ENCODE data around the gene IRF6.

Gene IRF6

DNA sequence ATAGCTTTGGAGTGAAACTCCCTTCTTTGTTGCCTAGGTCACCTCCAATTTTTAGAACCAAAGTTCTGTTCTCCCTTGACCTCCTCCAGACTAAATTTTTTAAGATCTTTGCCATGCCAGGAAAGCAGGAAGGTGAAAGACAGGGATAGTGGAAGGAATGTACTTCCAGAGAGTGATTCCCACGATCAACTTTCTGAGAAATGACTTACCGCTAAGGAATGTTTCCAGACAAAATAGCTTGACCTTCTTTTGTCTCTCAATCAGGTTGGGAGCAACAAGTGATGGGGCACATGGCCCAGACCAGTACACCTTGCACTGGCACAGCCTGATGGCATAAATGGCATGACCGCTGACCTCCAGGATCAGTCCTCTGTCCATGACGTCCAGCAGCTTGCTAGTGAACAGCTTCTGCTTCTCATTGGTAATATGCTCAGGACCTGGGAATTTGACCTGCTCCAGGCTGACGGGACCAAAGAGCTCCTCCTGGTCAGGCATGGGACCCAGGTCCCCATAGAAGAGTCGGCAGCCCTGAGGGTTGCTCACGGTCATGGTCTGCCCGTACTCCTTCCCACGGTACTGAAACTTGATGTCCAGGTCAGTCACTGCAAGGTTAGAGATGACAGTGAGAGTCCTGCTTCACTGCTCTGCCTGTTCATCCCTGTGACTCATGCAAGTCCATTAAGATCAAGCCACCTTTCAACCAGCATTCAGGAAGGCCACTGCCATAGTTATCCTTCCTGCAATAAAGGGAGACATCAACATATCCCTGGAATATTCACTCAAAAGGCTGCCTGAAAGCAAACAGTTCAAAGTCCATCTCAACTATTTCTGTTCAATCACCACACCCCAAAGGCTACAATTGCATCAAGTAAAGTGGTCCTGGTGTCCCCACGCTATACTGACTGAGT, 15.4 kb downstream of the IRF6 start:
- no peak for DNase-seq (ENCODE audit: low read depth in 2 of 2)

DNA sequence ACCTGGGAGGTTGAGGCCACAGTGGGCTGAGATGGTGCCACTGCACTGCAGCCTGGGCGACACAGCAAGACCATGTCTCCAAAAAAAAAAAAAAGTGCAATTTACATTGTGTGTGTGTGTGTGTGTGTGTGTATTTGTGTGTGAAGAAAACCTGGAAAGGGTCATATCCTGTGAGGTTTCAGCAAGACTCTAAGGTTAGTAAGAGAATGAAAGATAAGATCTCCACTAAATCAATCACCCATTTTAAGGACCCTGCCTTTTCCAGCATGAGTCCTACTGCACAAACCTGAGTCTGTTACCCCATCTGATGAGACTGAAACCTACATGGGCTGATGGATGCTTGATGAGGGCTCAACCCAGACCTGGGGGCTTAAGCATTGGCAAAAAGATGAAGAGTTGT, 16.7 kb downstream of the IRF6 start:
- no peak for DNase-seq (ENCODE audit: low read depth in 2 of 2)

DNA sequence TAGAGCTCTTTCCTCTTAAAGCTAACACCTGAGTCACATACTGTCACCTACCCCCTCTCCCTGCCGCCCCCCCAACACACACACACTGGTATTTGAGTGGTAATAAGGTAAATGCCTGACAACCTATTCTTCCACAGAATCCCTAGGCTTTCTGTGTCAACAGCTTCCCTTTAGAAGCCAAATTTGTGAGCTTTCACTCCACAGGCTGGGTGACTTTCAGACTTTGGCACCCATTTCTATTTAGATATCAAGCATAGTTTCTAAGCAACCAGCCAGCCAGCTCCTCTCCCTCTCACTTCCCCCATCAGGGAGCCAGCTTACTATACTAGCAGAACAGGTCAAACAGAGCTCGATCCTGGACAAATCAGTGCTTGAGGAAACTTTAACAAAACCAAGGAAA, 18.4 kb downstream of the IRF6 start:
- DNase-seq (ENCODE audit: low read depth in 2 of 2), result no peak

DNA sequence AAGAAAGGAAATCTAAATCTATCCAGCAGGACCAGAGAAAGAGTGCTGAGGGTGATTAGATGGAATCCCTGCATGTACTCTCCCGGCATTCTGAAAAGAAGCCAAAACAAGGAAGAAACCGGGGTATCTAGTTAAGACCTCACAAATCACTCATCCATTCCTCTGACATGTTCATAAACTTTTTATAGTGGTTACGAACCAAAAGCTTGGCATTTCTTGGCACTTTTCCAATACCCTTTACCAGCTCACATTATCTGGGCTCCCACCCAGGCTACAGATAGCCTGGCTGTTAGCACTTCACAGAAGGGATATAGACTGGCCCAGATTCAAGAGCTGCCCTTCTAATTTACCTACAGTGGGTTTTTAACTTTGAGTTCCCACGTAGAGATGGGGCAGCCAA, 19.8 kb downstream of the IRF6 start:
- DNase-seq (ENCODE audit: low read depth in 2 of 2), result no peak

DNA sequence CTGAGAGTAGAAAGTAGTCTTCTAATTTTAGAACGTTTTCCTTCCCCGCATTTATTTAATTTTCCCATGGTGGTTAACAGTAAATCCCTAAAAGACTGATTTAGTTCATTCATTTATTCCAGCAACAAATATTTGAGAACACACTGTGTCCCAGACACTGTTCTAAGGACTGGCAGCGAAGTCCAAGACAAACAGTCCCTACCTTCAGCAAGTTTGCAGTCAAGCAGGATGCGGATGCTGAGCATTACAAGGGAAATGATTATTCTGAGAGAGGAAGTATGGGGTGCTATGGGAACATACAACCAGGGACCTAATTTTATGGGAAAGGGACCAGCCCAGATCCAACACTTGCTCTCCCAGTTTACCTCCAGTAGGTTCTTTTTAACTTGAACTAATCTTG, 20.4 kb downstream of the IRF6 start:
- DNase-seq (ENCODE audit: low read depth in 2 of 2), result no peak

DNA sequence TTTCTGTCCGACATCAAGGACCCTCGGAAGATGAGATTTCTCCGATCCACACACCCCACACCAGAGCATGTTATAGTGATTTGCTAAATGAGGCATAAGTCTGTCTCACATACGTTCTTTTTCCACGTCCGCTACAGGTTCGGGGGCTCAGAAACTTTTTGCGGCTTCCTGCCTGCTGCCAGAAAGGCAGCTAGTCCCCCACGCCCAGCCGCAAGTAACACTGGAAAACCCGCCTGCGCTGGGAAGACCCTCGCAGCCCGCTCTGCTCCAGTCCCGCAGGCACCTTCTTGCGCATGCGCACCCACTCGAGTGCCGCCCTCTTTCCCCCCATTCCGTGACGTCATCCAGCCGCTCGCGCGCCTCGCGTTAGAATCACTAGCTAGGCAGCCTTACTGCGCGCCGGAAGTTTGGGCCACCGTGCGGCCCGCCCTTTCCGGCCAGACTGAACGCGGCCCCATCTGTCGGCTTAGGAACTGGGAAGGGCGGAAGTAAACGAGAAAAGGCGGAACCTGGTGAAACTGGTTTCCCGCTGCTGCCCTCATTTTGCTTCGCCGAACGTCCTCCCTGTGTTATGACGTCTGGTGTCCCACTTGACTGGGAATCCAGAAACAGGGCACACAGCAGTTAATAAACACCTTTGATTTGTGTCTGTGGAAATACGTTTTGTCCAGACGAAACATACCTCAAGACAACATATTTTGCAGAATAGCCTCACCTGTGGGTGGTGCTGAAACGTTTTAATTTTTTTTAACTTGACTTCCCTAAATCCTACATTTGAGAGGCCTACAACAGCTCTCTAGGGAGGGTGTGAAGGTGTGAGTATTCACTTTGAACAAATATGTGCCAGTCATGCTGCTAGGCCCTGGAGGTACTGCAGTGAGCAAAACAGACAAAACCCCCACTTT, 21.4 kb downstream of the IRF6 start, which contains the start of gene C1orf74:
TSS of gene C1orf74 (minus strand) at position 295 of the 905 bp plus-strand sequence. CDS start 925 bp downstream, outside the sequence.
- DNase-seq (ENCODE audit: low read depth in 2 of 2), result peak; percentile 98 to 99

DNA sequence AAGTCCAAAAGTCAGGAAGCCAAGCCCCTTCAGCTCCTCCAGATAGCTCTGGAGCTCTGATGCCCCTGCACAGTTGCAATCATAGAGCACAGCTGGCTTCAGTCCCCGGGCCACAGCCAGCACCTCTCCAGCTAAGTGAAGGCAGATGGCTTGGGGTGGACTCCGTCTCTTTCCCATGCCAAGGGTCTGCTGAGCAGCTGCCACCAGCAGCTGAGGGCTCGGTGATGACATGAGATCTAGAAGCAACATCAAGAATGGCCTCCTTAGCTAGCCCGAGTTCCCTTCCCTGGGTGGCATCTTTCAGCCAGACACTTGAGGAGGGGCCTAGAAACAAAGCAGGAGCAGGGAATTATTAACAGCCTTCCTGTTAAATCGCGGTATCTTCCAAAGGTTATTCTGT, 22.6 kb downstream of the IRF6 start:
- DNase-seq (ENCODE audit: low read depth in 2 of 2), result no peak

DNA sequence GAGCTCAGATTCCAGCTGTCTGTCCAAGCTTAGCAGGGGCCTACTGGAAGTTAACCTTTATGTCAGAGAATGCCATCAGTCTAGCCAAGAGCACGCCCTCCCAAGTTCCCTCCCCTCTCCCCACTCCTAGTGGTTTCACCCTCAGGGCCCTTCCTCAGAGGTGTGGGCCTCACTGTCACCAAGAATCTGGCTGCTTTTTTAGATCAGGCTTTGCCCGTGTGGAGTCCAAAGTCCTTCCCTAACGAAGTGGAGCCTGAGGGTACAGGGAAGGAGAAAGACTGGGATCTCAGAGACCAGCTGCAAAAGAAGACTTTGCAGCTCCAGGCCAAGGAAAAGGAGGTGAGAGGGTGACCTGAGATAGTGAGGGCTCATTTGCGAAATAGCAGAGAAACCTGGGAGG, 25.7 kb downstream of the IRF6 start:
- DNase-seq (ENCODE audit: low read depth in 2 of 2), result no peak

DNA sequence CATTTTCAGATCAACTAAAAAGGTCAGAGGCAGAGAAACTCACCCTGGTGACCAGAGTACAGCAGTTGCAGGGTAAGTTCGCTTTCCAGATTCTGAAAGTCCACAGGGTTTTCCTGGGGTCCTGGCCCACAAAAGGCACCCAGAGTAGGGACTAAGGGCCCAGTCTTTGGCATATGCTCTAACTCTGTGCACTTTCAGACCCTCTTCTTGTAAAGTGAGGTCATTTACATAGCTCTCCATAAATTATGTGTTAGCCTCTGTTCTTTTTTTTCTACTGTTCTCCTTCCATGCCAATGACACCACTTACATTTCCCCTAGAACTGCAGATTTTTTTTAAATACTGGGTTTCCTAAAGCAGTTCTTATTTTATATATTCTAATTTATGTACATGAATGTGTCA, 27.8 kb downstream of the IRF6 start:
- no peak for DNase-seq (ENCODE audit: low read depth in 2 of 2)

DNA sequence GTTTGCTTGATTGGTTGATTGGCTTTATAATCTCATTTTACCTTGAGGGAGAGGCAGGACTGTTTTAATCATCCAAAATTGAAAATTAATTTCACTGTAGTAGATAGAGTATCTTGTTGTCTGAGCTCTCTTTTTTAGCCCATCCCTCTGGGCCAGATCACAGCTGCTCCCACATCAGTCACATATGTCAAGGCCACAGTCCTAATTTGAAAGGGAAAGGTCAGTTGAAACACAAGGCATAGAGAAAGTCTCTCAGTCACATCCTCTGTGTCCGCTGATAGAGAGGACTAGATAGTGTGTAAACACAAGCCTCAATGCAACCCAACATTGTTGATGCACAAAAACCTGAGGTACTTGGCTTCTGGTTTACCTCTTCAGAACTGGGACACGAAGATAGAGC, 28.4 kb downstream of the IRF6 start:
- DNase-seq (ENCODE audit: low read depth in 2 of 2), result no peak

DNA sequence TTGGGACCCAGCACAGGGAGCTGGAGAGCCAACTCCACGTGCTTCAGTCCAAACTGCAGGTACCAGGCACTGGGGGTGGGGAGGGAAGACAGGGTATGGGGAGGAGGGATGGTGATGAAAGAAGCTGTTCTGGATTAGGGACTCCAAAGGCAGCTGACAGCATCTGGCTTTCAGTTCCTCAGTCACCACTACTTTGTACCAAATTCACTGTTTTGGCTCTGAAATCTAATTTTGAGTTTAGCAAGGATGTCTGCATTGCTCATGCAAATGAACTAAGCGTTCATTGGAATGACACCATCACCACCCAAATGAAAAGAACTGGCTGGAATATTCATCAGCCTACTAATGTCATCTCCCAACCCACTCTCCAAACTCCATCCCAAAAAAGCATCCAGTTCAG, 30.3 kb downstream of the IRF6 start:
- no peak for DNase-seq (ENCODE audit: low read depth in 2 of 2)

DNA sequence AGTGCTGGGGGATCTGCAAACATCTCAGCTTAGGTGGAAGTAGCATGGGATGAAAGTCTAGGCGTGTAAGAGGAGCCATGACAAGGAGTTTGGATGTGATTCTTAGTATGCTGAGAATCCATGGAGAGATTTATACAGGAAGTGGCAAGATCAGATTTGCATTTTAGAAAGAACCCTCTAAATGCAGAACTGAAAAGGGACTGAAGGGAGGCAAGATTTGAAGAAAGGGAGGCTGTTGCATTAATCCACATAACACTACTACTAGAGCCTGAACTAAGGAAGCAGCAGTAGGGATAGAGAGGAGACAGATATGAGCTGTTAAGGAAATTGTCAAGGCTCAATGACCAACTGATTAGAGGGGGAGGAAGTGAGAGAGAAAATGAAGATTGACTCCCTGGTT, 31.4 kb downstream of the IRF6 start:
- DNase-seq (ENCODE audit: low read depth in 2 of 2), result no peak

DNA sequence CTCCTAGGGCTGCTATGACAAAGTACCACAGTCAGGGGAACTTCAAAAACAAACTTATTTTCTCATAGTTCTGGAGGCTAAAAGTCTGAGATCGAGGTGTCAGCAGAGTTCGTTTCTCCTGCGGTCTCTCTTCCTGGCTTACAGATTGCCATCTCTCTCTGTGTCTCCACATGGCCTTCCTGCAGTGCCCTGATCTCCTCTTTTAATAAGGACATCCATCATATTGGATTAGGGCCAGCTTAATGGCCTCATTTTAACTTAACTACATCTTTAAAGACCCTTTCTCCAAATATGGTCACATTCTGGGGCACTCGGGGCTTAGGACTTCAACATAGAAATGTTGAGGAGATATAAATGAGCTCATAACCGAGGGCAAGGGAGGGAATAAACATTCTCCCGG, 33.8 kb downstream of the IRF6 start:
- DNase-seq (ENCODE audit: low read depth in 2 of 2), result no peak

DNA sequence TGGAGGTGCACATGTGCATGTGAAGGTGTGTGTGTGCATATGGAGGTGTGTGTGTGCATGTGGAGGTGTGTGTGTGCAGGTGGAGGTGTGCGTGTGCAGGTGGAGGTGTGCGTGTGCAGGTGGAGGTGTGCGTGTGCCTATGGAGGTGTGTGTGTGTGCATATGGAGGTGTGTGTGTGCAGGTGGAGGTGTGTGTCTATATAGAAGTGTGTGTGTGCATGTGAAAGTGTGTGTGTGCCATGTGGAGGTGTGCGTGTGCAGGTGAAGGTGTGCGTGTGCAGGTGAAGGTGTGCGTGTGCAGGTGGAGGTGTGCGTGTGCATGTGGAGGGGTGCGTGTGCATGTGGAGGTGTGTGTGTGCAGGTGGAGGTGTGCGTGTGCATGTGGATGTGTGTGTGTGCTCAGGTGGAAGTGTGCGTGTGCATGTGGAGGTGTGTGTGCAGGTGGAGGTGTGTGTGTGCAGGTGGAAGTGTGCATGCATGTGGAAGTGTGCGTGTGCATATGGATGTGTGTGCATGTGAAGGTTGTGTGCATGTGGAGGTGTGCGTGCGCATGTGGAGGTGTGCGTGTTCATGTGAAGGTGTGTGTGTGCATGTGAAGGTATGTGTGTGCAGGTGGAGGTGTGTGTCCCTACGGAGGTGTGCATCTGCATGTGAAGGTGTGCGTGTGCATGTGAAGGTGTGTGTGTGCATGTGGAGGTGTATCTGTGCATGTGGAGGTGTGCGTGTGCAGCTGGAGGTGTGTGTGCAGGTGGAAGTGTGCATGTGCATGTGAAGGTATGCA, 35.1 kb downstream of the IRF6 start:
- DNase-seq (ENCODE audit: low read depth in 2 of 2), result no peak

DNA sequence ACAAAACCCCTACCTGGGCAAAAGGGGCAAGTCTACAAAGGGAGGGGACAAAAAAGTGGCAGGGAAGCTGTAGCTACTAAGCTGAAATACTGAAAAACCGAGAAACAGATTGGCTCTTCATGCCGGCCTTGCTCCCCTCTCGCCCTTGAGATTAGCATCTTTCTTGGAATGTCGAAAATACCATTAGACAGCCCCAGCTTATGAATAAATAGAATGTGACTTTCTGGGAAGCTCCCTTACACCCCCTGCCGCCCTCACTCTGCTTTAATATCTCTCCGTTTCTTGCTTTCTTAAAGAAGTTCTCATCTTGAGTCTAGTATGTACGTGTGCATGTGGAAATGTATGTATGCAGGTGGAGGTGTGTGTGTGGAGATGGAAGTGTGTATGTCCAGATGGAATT, 36.0 kb downstream of the IRF6 start:
- no peak for DNase-seq (ENCODE audit: low read depth in 2 of 2)

DNA sequence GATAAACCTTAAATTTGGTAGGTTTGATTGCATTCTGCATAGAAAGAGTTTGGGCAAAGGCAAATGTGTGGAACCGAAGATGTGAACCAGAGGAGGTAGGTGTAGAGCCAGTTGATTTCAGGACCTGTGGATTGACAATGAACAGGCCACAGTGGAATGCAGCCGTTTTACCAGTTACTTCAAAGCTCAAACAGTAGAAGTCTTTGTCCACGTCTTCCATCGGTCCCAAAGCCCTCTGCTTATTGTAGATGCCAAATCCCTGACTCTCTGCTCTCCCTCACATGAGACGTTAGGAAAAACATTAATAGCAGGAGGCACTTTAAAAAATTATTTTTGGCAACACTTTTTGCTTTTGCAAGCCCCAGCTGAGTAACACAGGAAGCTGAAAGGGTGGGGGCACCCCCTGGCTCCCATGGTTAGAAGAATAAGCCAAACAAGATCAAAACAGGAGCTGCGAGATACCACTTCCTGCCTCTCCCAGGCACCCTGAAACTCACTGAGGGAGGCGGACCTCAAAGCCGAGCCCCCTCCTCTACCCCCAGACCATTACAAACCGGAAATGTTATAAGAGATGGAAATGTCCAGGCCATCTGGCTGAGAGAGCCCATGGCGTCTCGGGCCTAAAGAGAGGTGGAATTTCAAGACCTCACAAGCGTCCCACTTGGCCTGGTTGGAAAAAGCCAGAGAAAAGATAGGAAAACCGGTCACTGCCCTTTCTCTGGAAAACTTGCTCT, 36.6 kb downstream of the IRF6 start:
- peak; percentile 52 for DNase-seq (ENCODE audit: low read depth in 2 of 2)

DNA sequence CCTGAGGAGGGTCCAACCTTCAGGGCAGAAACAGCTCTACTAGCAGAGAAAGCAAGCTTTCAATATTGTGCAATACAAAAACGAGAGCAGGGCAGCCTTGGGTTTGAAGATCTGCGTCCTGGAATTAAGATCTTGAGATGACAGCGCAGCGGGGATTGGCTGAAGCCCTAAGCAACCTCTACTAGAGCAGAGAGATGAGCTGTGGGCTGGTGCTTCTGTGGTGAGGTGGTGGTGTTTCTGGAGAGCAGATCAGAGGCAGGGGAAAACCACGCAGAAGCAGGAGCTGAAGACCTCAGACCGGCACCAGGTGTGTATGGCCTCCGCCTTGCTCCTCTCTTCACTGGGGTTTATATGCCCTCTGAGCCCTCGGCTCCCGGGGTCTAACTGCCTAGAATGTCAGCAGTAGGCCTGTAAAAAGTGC, 37.6 kb downstream of the IRF6 start:
- DNase-seq (ENCODE audit: low read depth in 2 of 2), result peak; percentile 57 to 66

DNA sequence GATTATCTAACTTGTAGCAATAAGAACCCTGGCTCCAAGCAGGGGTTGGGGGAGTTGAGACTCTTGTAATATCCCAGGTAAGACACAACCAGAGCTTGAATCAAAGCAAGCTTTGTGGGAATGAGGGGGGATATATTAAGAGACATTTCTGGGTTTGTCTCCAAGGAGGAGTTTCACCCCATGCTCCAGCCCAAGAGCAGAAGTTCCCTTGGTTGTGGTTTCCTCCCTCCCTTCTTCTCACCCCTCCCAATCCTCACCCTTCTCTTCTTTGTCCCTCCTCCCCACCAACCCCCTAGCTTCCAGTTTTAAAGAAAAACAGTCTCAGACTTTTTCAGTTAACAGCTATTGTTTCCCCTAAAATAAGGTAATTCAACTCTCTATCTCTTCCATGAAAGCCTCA, 38.2 kb downstream of the IRF6 start:
- DNase-seq (ENCODE audit: low read depth in 2 of 2), result no peak

DNA sequence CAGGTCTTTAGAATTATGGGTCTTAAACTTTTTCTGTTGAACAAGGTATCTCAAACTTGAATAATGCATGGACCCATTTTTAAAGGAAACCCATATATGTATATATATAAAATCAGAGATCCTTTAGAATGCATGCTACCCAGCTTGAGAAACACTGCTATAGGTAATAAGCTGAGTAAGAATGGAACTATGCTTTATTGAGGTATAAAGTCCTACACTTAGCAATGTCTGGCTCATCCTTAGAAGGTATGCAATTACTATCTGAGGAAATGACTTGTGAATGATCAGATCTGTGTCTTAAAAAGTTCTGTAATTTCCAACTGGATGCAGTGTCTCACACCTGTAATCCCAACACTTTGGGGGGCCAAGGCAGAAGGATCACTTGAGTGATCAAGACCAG, 38.8 kb downstream of the IRF6 start:
- no peak for DNase-seq (ENCODE audit: low read depth in 2 of 2)

DNA sequence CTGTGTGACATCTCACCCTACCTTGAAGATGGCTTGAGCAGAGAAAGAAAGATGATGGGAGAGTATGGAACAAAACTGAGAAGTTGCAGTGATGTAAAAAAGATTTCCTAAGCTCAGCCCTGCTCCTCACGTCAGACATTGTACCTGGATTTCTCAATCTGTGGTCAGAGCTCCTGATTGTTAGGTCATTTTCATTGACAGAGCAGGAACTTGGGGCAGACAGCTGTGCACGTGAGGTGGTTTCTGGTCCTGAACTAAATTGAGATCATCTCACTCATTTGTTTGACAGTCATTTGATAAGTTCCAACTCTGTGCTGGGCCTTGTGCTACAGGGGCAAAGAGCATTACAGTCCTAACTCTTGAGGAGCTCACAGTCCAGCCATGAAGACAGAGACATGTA, 39.9 kb downstream of the IRF6 start:
- no peak for DNase-seq (ENCODE audit: low read depth in 2 of 2)

DNA sequence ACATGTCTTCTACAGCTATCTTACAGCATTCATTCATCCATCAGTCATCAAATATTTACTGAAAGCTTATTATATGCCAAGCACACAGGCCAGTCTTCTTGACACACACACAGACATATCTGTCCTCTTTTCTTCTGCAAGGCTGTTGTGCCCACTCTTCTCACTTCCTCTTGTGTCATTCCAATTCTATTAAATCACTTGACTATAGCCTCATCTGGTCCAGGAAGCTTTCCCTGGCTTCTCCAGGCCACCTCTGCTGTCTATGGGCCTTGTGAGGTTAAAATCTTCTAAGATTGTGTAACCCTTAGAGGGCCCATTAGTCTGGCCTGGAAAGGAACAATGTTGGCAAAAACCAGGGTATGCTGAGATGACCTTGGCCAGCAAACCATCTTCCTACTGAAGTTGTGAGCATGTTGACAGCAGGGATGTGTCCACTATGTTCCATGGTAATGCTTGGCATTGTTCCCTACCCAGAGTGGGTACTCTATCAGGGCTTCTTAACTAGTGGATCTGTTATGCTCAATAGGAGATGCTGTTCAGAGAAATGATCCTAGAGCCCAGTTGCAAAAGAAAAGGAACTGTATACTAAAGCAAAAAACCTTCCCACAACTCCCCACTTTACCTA, 44.8 kb downstream of the IRF6 start:
- no peak for DNase-seq (ENCODE audit: low read depth in 2 of 2)
